GM12878 (cell line): ENCODE results near the gene HK2. TPM values are rescaled to one million over a fixed set of nuclear protein-coding genes. Genes with fewer than 3 reads are reported as not detected.

Experiments
- ATAC-seq: fragments of 200-7000 bp; cut with Tn5 transposase; 3 replicates; pipeline ENCODE4 v1.9.1; 2020; ENCODE audit warnings: mild to moderate bottlenecking, moderate library complexity
- BruUV-seq: library from RNA; stranded (reverse); fragments of 400-500 nt; replicated peaks from 2 replicates; lab custom pipeline; 2021; lab: Mats Ljungman, UMichigan
- CTCF ChIA-PET: fragments of 300-600 bp; sonication (Branson Sonifier 250); formaldehyde crosslinking; extraction: SDS; loops from one replicate; lab custom pipeline; 2021; ENCODE audit warnings: inconsistent platforms; lab: Yijun Ruan, JAX
- POLR2A ChIA-PET: fragments of 350-600 bp; formaldehyde crosslinking; extraction: SDS; loops from one replicate; lab custom pipeline; 2021; ENCODE audit warnings: inconsistent platforms; lab: Charles Lee
- RAD21 ChIA-PET: fragments of 300-600 bp; sonication (Branson Sonifier 250); formaldehyde crosslinking; loops from one replicate; lab custom pipeline; 2023; ENCODE audit warnings: antibody characterized with exemption; ENCODE audit not compliant: unreplicated experiment; lab: Charles Lee
- SMC1A ChIA-PET: fragments of 300-600 bp; sonication (Branson Sonifier 250); formaldehyde crosslinking; loops from one replicate; lab custom pipeline; 2023; ENCODE audit not compliant: unreplicated experiment, uncharacterized antibody; lab: Charles Lee
- DNase-seq: peaks from one replicate; pipeline ENCODE4 v3.0.0-alpha.2; 2011; ENCODE audit warnings: low read depth, low spot score
- FAIRE-seq: peaks from 3 replicates; lab custom pipeline; 2011; peaks lifted over from hg19 to GRCh38; lab: Jason Lieb, UNC
- H2AFZ ChIP-seq: 2 replicates; pipeline ENCODE4 v1.6.0; 2011; ENCODE audit warnings: low read depth, low read length, control low read depth; ENCODE audit not compliant: control insufficient read depth
- H3K27ac ChIP-seq: 2 replicates; pipeline ENCODE4 v1.5.1; 2011; ENCODE audit warnings: control low read depth; ENCODE audit not compliant: control insufficient read depth, insufficient read depth
- H3K27me3 ChIP-seq, 2 experiments: replicated peaks in 1 of 2; 2 replicates each; pipeline versions ENCODE4 v1.6.0 to v1.6.1; 2011; ENCODE audit warnings: low read length in 1 of 2; ENCODE audit not compliant: control insufficient read depth in 2 of 2, insufficient read depth in 2 of 2
- H3K36me3 ChIP-seq, 2 experiments: 2 replicates each; pipeline ENCODE4 v1.5.1; 2011; ENCODE audit warnings: low read length in 1 of 2; ENCODE audit not compliant: control insufficient read depth in 2 of 2, insufficient read depth in 2 of 2
- H3K4me1 ChIP-seq: 2 replicates; pipeline ENCODE4 v1.6.1; 2011; ENCODE audit warnings: mild to moderate bottlenecking, low read length, moderate library complexity, mixed read lengths; ENCODE audit not compliant: control insufficient read depth, insufficient read depth
- H3K4me2 ChIP-seq: 2 replicates; pipeline ENCODE4 v1.6.0; 2011; ENCODE audit warnings: control low read depth; ENCODE audit not compliant: control insufficient read depth, insufficient read depth
- H3K4me3 ChIP-seq: fragments of 200-600 bp; sonication (generic); 2 replicates; pipeline ENCODE4 v1.5.1; 2016
- H3K79me2 ChIP-seq: 2 replicates; pipeline ENCODE4 v1.6.0; 2011; ENCODE audit warnings: low read length; ENCODE audit not compliant: control insufficient read depth, insufficient read depth
- H3K9ac ChIP-seq: 2 replicates; pipeline ENCODE4 v1.8.0; 2011; ENCODE audit warnings: low read length, control low read depth, mixed read lengths; ENCODE audit not compliant: control insufficient read depth, insufficient read depth
- H3K9me3 ChIP-seq: replicated peaks from 3 replicates; pipeline ENCODE4 v1.5.1; 2011; ENCODE audit warnings: mild to moderate bottlenecking, low read length; ENCODE audit not compliant: control insufficient read depth, insufficient read depth
- H4K20me1 ChIP-seq: 2 replicates; pipeline ENCODE4 v1.6.0; 2011; ENCODE audit not compliant: control insufficient read depth, insufficient read depth
- ASH2L ChIP-seq: fragments of 300-600, 200-600 bp; sonication (generic); IDR thresholded peaks from 2 replicates; pipeline ENCODE4 v1.6.1; 2017; ENCODE audit warnings: low read depth, mild to moderate bottlenecking, borderline replicate concordance
- BMI1 ChIP-seq: fragments of 450-650 bp; IDR thresholded peaks from 2 replicates; pipeline ENCODE4 v1.6.1; 2016; ENCODE audit warnings: mild to moderate bottlenecking, moderate library complexity, borderline replicate concordance
- CREM ChIP-seq: IDR thresholded peaks from 2 replicates; pipeline ENCODE4 v1.6.1; 2014; ENCODE audit warnings: antibody characterized with exemption, low read depth
- EED ChIP-seq: sonication (generic); IDR thresholded peaks from 2 replicates; pipeline ENCODE4 v1.6.1; 2016; ENCODE audit warnings: antibody characterized with exemption, low read depth
- EZH2 ChIP-seq: IDR thresholded peaks from 2 replicates; pipeline ENCODE4 v1.6.1; 2012; ENCODE audit warnings: low read depth, mild to moderate bottlenecking, control low read depth, inconsistent platforms, low read length, borderline replicate concordance; ENCODE audit not compliant: control insufficient read depth
- HDAC6 ChIP-seq: fragments of 200-600 bp; sonication (generic); IDR thresholded peaks from one replicate; pipeline ENCODE4 v1.8.0; 2017; ENCODE audit warnings: antibody characterized with exemption; ENCODE audit not compliant: unreplicated experiment
- HDGF ChIP-seq: fragments of 450-650 bp; IDR thresholded peaks from 2 replicates; pipeline ENCODE4 v1.6.1; 2016; ENCODE audit warnings: antibody characterized with exemption
- KLF5 ChIP-seq: fragments of 450-650 bp; IDR thresholded peaks from 2 replicates; pipeline ENCODE4 v1.6.1; 2014; ENCODE audit warnings: mild to moderate bottlenecking; ENCODE audit not compliant: partially characterized antibody
- NR2C1 ChIP-seq: fragments of 450-650 bp; IDR thresholded peaks from 2 replicates; pipeline ENCODE4 v1.6.1; 2017; ENCODE audit warnings: antibody characterized with exemption, mild to moderate bottlenecking, moderate library complexity
- RAD21 ChIP-seq: IDR thresholded peaks from 2 replicates; pipeline ENCODE4 v1.6.1; 2011; ENCODE audit warnings: mild to moderate bottlenecking, low read depth, low read length, moderate library complexity; ENCODE audit not compliant: insufficient read depth
- SMC3 ChIP-seq: IDR thresholded peaks from 2 replicates; pipeline ENCODE4 v1.6.1; 2011; ENCODE audit warnings: low read length, improper control_type of control experiment, borderline replicate concordance
- SPI1 ChIP-seq: IDR thresholded peaks from 2 replicates; pipeline ENCODE4 v1.6.1; 2011; ENCODE audit warnings: low read depth, mild to moderate bottlenecking, low read length, moderate library complexity, borderline replicate concordance; ENCODE audit not compliant: insufficient read depth
- SREBF2 ChIP-seq: IDR thresholded peaks from 2 replicates; pipeline ENCODE4 v1.6.1; 2012; ENCODE audit warnings: mild to moderate bottlenecking, low read length
- SUZ12 ChIP-seq: fragments of 200-600 bp; sonication (generic); IDR thresholded peaks from one replicate; pipeline ENCODE4 v1.6.1; 2018; ENCODE audit warnings: antibody characterized with exemption, mild to moderate bottlenecking; ENCODE audit not compliant: unreplicated experiment
- TAF1 ChIP-seq: IDR thresholded peaks from 2 replicates; pipeline ENCODE4 v1.6.1; 2011; ENCODE audit warnings: mild to moderate bottlenecking, low read depth, low read length, borderline replicate concordance
- WGBS: methylation state at CpG from one replicate; pipeline ENCODE4 v1.1.6; 2016; ENCODE audit warnings: low lambda C conversion rate; ENCODE audit not compliant: insufficient replicate concordance, insufficient coverage; ENCODE audit errors: missing lambda C conversion rate; 5-methylcytosine and 5-hydroxymethylcytosine counted together
- in situ Hi-C: fragments of 300-500 bp; cut with MboI; formaldehyde crosslinking; loops from 9 replicates; pipeline ENCODE4 v1.14.3; 2018; ENCODE audit warnings: mixed read lengths
- intact Hi-C: fragments of 100-400 bp; cut with micrococcal nuclease; formaldehyde crosslinking; loops from one replicate; pipeline ENCODE4 v1.14.2; 2022; ENCODE audit not compliant: unreplicated experiment
- polyA plus RNA-seq, 11 experiments: library from polyadenylated mRNA; depleted of rRNA in 4 of 11; unstranded in 6 of 11; stranded (reverse) in 5 of 11; fragments of >200 nt; fragmentation: Nextera tagmentation in 4 of 11; fragmentation: Illumina TruSeq in 1 of 11; extraction: Ambion mirVana in 4 of 11; extraction: Trizol in 1 of 11; gene quantifications; 1 replicate in 1 of 11; 2 replicates in 10 of 11; pipeline versions ENCODE4 v1.2.1 to v1.2.3, GENCODE V29; 2011 to 2016; ENCODE audit warnings: inconsistent platforms in 2 of 11, missing spikeins in 2 of 11, low read depth in 1 of 11
- total RNA-seq, 4 experiments: library from RNA; depleted of rRNA in 3 of 4; stranded (reverse); fragments of >200 nt in 3 of 4; fragmentation: Illumina TruSeq in 1 of 4; extraction: Trizol in 1 of 4; gene quantifications; 2 replicates each; pipeline versions ENCODE4 v1.2.1 to v1.2.3, GENCODE V29; 2013 to 2021
- TF ChIP-seq, protein P1 (sequence below): IDR thresholded peaks from 2 replicates; pipeline ENCODE4 v1.6.1; 2012; ENCODE audit warnings: mild to moderate bottlenecking, low read depth, low read length
- TF ChIP-seq, protein P2 (sequence below): IDR thresholded peaks from 2 replicates; pipeline ENCODE4 v1.6.1; 2011; ENCODE audit warnings: low read depth, low read length, improper control_type of control experiment, borderline replicate concordance
- TF ChIP-seq, protein P3 (sequence below): fragments of 450-650 bp; formaldehyde crosslinking; IDR thresholded peaks from 2 replicates; pipeline ENCODE4 v1.5.0; 2022; ENCODE audit warnings: mild to moderate bottlenecking, missing genetic modification characterization

The HK2 gene
- total and polyA plus RNA-seq, 10 of the 15 experiments (the other 5 are each of a cell fraction or from before 2014, with no cell fraction given), result 5.0 to 73.1 (median 20.2) TPM

DNA sequence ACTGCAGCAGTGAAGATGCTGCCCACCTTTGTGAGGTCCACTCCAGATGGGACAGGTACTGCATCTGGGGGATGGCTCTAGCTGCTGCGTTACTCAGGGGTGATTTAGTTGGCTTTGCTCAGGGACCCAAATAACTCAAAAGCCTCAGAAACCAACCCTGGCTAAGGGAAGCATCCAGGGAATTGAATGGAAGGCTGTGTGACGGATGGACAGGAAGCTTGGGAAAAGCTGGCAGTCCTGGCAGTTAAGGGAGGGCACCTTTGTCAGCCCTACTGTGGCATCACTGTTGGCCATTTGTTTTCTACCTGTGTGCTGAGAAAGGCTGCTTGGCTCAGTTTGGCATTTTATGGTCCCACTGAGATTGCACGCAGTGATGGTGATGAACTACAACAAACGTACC, 20.5 kb downstream of the HK2 start:
- no peak overlapping the region for H3K4me3 ChIP-seq
- peaks cover 3% of the 10 kb centered on the region; the same call in 1 of the 2 replicates for H4K20me1 ChIP-seq
- no peak overlapping the region for H3K9ac ChIP-seq
- no peak overlapping the region for H2AFZ ChIP-seq
- ChIA-PET SMC1A (no interaction called here), CTCF (interaction anchor here (8.2 kb wide), 1 partner anchor 18 kb away, joined by 87 read pairs; the partner anchor contains the start of gene HK2), RAD21 (no interaction called here), POLR2A (no interaction called here)
- no peak for FAIRE-seq
- intact Hi-C loops (no loop called here), in situ Hi-C loops (no loop called here)
- H3K27ac ChIP-seq, result no peak overlapping the region
- peaks cover 52% of the 10 kb centered on the region for H3K79me2 ChIP-seq
- H3K4me2 ChIP-seq, result no peak overlapping the region
- no peaks in the 10 kb centered on the region for H3K9me3 ChIP-seq
- no peak for ATAC-seq
- no peaks in the 10 kb centered on the region for H3K27me3 ChIP-seq
- 95% methylated on average over 4 of the region's 4 CpGs for WGBS
- no TSS peak for BruUV-seq
- H3K36me3 ChIP-seq, result peaks cover 17 to 35% of the 10 kb centered on the region in 2 experiments
- DNase-seq, result no peak
- H3K4me1 ChIP-seq, result peaks cover 21% of the 10 kb centered on the region
- TF ChIP-seq NR2C1, result no peak
- no peak for TF ChIP-seq SMC3
- TF ChIP-seq EED, result no peak
- no peak for TF ChIP-seq EZH2
- TF ChIP-seq BMI1, result no peak
- TF ChIP-seq HDAC6, result no peak
- TF ChIP-seq SPI1, result no peak
- TF ChIP-seq, protein P1, sequence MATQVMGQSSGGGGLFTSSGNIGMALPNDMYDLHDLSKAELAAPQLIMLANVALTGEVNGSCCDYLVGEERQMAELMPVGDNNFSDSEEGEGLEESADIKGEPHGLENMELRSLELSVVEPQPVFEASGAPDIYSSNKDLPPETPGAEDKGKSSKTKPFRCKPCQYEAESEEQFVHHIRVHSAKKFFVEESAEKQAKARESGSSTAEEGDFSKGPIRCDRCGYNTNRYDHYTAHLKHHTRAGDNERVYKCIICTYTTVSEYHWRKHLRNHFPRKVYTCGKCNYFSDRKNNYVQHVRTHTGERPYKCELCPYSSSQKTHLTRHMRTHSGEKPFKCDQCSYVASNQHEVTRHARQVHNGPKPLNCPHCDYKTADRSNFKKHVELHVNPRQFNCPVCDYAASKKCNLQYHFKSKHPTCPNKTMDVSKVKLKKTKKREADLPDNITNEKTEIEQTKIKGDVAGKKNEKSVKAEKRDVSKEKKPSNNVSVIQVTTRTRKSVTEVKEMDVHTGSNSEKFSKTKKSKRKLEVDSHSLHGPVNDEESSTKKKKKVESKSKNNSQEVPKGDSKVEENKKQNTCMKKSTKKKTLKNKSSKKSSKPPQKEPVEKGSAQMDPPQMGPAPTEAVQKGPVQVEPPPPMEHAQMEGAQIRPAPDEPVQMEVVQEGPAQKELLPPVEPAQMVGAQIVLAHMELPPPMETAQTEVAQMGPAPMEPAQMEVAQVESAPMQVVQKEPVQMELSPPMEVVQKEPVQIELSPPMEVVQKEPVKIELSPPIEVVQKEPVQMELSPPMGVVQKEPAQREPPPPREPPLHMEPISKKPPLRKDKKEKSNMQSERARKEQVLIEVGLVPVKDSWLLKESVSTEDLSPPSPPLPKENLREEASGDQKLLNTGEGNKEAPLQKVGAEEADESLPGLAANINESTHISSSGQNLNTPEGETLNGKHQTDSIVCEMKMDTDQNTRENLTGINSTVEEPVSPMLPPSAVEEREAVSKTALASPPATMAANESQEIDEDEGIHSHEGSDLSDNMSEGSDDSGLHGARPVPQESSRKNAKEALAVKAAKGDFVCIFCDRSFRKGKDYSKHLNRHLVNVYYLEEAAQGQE, result no peak
- no peak for TF ChIP-seq ASH2L
- TF ChIP-seq RAD21, result no peak
- TF ChIP-seq, protein P2, sequence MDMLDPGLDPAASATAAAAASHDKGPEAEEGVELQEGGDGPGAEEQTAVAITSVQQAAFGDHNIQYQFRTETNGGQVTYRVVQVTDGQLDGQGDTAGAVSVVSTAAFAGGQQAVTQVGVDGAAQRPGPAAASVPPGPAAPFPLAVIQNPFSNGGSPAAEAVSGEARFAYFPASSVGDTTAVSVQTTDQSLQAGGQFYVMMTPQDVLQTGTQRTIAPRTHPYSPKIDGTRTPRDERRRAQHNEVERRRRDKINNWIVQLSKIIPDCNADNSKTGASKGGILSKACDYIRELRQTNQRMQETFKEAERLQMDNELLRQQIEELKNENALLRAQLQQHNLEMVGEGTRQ, result no peak
- TF ChIP-seq TAF1, result no peak
- TF ChIP-seq, protein P3, sequence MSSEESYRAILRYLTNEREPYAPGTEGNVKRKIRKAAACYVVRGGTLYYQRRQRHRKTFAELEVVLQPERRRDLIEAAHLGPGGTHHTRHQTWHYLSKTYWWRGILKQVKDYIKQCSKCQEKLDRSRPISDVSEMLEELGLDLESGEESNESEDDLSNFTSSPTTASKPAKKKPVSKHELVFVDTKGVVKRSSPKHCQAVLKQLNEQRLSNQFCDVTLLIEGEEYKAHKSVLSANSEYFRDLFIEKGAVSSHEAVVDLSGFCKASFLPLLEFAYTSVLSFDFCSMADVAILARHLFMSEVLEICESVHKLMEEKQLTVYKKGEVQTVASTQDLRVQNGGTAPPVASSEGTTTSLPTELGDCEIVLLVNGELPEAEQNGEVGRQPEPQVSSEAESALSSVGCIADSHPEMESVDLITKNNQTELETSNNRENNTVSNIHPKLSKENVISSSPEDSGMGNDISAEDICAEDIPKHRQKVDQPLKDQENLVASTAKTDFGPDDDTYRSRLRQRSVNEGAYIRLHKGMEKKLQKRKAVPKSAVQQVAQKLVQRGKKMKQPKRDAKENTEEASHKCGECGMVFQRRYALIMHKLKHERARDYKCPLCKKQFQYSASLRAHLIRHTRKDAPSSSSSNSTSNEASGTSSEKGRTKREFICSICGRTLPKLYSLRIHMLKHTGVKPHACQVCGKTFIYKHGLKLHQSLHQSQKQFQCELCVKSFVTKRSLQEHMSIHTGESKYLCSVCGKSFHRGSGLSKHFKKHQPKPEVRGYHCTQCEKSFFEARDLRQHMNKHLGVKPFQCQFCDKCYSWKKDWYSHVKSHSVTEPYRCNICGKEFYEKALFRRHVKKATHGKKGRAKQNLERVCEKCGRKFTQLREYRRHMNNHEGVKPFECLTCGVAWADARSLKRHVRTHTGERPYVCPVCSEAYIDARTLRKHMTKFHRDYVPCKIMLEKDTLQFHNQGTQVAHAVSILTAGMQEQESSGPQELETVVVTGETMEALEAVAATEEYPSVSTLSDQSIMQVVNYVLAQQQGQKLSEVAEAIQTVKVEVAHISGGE, result no peak
- TF ChIP-seq SUZ12, result no peak
- no peak for TF ChIP-seq KLF5
- no peak for TF ChIP-seq CREM
- no peak for TF ChIP-seq HDGF
- no peak for TF ChIP-seq SREBF2
